ENCODE measurements around the gene ZFYVE28. TPM values are rescaled to one million over a fixed set of nuclear protein-coding genes. Genes with fewer than 3 reads are reported as not detected.

The ZFYVE28 gene
- total RNA-seq, 1 donor from 2014 or later, result 5.9 TPM

GRCh38 chr4:2419814-2420213, 1.4 kb upstream of the ZFYVE28 start:
- H3K27me3 Mint-ChIP-seq, result peaks cover 28% of the 10 kb centered on the region
- DNase-seq (no peak), ATAC-seq (ENCODE audit: low read depth) (no peak)
- H3K9me3 Mint-ChIP-seq, result no peaks in the 10 kb centered on the region
- H3K27ac Mint-ChIP-seq, result peak overlapping the region; percentile 90
- H3K4me3 Mint-ChIP-seq, result peak overlapping the region; percentile 49
- CTCF ChIA-PET, result interaction anchor here (1.0 kb wide), 1 partner anchor 49 kb away, joined by 4 read pairs; the partner anchor contains the start of gene RNF4
- POLR2A ChIA-PET, result interaction anchor here (0.7 to 1.9 kb wide), 10 partner anchors 16 to 179 kb away, joined by 3 to 8 read pairs (median 4); partner anchors contain the start of genes HAUS3, MXD4, POLN and RNF4
- H3K36me3 Mint-ChIP-seq (ENCODE audit: low read depth), result no peaks in the 10 kb centered on the region
- intact Hi-C loops (cut with micrococcal nuclease), result loop anchor here (1.0 to 10.0 kb wide), 5 partner anchors 21 to 515 kb away; partner anchors contain the start of genes MXD4 and NELFA
- H3K4me1 Mint-ChIP-seq, result peaks cover 39% of the 10 kb centered on the region
- TF ChIP-seq CTCF (IDR thresholded peaks at IDR 0.05), result no peak

GRCh38 chr4:2418650-2419571, 466 bp upstream of the ZFYVE28 start, which contains the start of gene CFAP99:
TSS of gene CFAP99 (plus strand) at chr4:2418955.
- H3K36me3 Mint-ChIP-seq (ENCODE audit: low read depth), result no peaks in the 10 kb centered on the region
- H3K27me3 Mint-ChIP-seq, result peaks cover 28% of the 10 kb centered on the region
- ChIA-PET CTCF (interaction anchor here (1.0 to 1.2 kb wide), 2 partner anchors 50 to 199 kb away, joined by 4 to 5 read pairs; partner anchors contain the start of gene RNF4), POLR2A (interaction anchor here (0.6 to 1.9 kb wide), 14 partner anchors 17 to 474 kb away, joined by 3 to 8 read pairs (median 4); partner anchors contain the start of genes HAUS3, MXD4, POLN and RNF4)
- peak within 1 kb of the TSS; percentile 91 for H3K4me3 Mint-ChIP-seq
- H3K27ac Mint-ChIP-seq, result peak within 1 kb of the TSS; percentile 90
- peak; percentile 93 for DNase-seq
- TF ChIP-seq CTCF (IDR thresholded peaks at IDR 0.05), result no peak
- H3K4me1 Mint-ChIP-seq, result peaks cover 39% of the 10 kb centered on the region
- ATAC-seq (ENCODE audit: low read depth), result peak; percentile 91
- intact Hi-C loops (cut with micrococcal nuclease), result loop anchor here (1.0 to 10.0 kb wide), 10 partner anchors 22 to 516 kb away; partner anchors contain the start of genes FAM193A, HAUS3, MXD4 and NELFA
- no peaks in the 10 kb centered on the region for H3K9me3 Mint-ChIP-seq

GRCh38 chr4:2417226-2417764, 1.1 kb downstream of the ZFYVE28 start:
- CTCF ChIA-PET, result no interaction called here
- intact Hi-C loops (cut with micrococcal nuclease), result loop anchor here (5.0 to 10.0 kb wide), 3 partner anchors 375 to 518 kb away; partner anchors contain the start of gene NELFA
- peak; percentile 35 for DNase-seq
- POLR2A ChIA-PET, result no interaction called here
- no peak for TF ChIP-seq CTCF (IDR thresholded peaks at IDR 0.05)
- Mint-ChIP-seq H3K27ac (no peak overlapping the region), H3K9me3 (no peaks in the 10 kb centered on the region), H3K4me1 (peaks cover 54% of the 10 kb centered on the region), H3K4me3 (peak overlapping the region; percentile 83), H3K36me3 (ENCODE audit: low read depth) (no peaks in the 10 kb centered on the region), H3K27me3 (peaks cover 28% of the 10 kb centered on the region)
- no peak for ATAC-seq (ENCODE audit: low read depth)

GRCh38 chr4:2416564-2417225, 1.8 kb downstream of the ZFYVE28 start:
- DNase-seq (peak; percentile 39), ATAC-seq (ENCODE audit: low read depth) (no peak)
- Mint-ChIP-seq H3K27me3 (peaks cover 26% of the 10 kb centered on the region), H3K9me3 (no peaks in the 10 kb centered on the region), H3K4me1 (peaks cover 54% of the 10 kb centered on the region), H3K4me3 (peak overlapping the region; percentile 57), H3K36me3 (ENCODE audit: low read depth) (no peaks in the 10 kb centered on the region), H3K27ac (no peak overlapping the region)
- ChIA-PET CTCF (interaction anchor here (0.8 kb wide), 1 partner anchor 11 kb away, joined by 3 read pairs; no protein-coding TSS in a partner anchor), POLR2A (interaction anchor here (1.3 to 1.9 kb wide), 3 partner anchors 23 to 154 kb away, joined by 3 to 7 read pairs (median 6); partner anchors contain the start of genes MXD4 and RNF4)
- intact Hi-C loops (cut with micrococcal nuclease), result loop anchor here (5.0 to 10.0 kb wide), 3 partner anchors 374 to 518 kb away; partner anchors contain the start of gene NELFA
- no peak for TF ChIP-seq CTCF (IDR thresholded peaks at IDR 0.05)

All from activated B cell treated with CpG ODN at 0.5 μM for 24 hours (primary cell).